GM19455 (cell line): Measurements from ENCODE around the gene CARD11.

Source experiments
- ATAC-seq: cut with Tn5 transposase; IDR thresholded peaks from one replicate; pipeline ENCODE4 v1.9.1; 2021; ENCODE audit not compliant: unreplicated experiment

Gene CARD11

GRCh38 chr7:2880874-2881533 is 162.7 kb downstream of the CARD11 start:
- no peak for ATAC-seq

- ATAC-seq, result no peak
These were observed 163.6 kb downstream of the CARD11 start for GRCh38 chr7:2880051-2880450.

- ATAC-seq, result no peak
These were observed 164.3 kb downstream of the CARD11 start for GRCh38 chr7:2879354-2879753.

- no peak for ATAC-seq
These were observed 165.4 kb downstream of the CARD11 start for GRCh38 chr7:2878306-2878705.

- ATAC-seq, result no peak
These were observed 167.5 kb downstream of the CARD11 start for GRCh38 chr7:2876031-2876731.

- ATAC-seq, result no peak
These were observed 169.7 kb downstream of the CARD11 start for GRCh38 chr7:2873686-2874551.

GRCh38 chr7:2873146-2873545 is 170.5 kb downstream of the CARD11 start:
- no peak for ATAC-seq

- no peak for ATAC-seq
These were observed 171.3 kb downstream of the CARD11 start for GRCh38 chr7:2872296-2872874.

- ATAC-seq, result no peak
These were observed 173.2 kb downstream of the CARD11 start for GRCh38 chr7:2870471-2870931.

GRCh38 chr7:2869981-2870380 is 173.7 kb downstream of the CARD11 start:
- ATAC-seq, result no peak

- no peak for ATAC-seq
These were observed 177.1 kb downstream of the CARD11 start for GRCh38 chr7:2866601-2867000.

GRCh38 chr7:2864999-2865670 is 178.5 kb downstream of the CARD11 start:
- ATAC-seq, result peak; percentile 44

- no peak for ATAC-seq
These were observed 179.3 kb downstream of the CARD11 start for GRCh38 chr7:2864204-2864985.

GRCh38 chr7:2863461-2864066 is 180.1 kb downstream of the CARD11 start:
- peak; percentile 90 for ATAC-seq

- ATAC-seq, result no peak
These were observed 180.8 kb downstream of the CARD11 start for GRCh38 chr7:2862831-2863361.

GRCh38 chr7:2861509-2861908 is 182.2 kb downstream of the CARD11 start:
- no peak for ATAC-seq

GRCh38 chr7:2860627-2861133 is 183.0 kb downstream of the CARD11 start:
- ATAC-seq, result no peak

GRCh38 chr7:2859952-2860351 is 183.7 kb downstream of the CARD11 start:
- ATAC-seq, result no peak

- no peak for ATAC-seq
These were observed 185.0 kb downstream of the CARD11 start for GRCh38 chr7:2858621-2859020.
